ENCODE measurements around the gene RIPPLY1.

RIPPLY1 gene, protein sequence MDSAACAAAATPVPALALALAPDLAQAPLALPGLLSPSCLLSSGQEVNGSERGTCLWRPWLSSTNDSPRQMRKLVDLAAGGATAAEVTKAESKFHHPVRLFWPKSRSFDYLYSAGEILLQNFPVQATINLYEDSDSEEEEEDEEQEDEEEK

DNA sequence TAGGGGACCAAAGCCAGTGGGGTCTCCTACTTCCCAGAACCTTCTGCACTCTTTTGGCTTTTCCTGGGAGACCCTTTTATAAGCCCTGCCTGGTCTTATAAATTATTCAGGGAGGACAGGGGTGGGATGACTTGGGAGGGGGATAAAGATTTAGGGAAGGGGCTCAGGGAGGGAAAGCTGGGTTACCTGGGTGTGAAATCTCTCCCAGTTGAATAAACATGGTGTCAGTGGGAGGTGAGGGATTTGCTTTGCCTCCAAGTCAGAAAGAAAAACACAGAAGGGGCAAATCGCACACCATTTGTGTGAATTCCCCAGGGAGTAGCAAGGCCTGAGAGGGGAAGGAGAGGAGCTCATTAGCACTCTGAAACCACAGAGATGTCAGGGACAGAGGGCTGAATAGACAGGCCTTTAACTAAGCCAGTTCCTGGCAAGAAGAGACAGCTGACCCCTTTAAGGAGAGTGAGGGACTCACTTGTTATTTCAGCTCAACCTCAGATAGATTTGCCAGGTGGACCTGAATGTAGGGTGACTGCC, at the start of gene RIPPLY1:
Gene RIPPLY1 (minus strand): TSS at position 51 of the 534 bp plus-strand sequence. CDS start 54 bp downstream, outside the sequence.
- Histone ChIP-seq H3K4me2 (ENCODE audit: low read depth, low read length, poor library complexity, severe bottlenecking) (no peak within 1 kb of the TSS), H3K36me3 (ENCODE audit: low read length) (no peaks in the 10 kb centered on the region), H3K27ac (ENCODE audit: low read depth, low read length) (no peak within 1 kb of the TSS), H3K9me3 (ENCODE audit: insufficient read depth, low read length) (no peaks in the 10 kb centered on the region), H3K79me2 (ENCODE audit: insufficient read depth, low read length) (no peaks in the 10 kb centered on the region), H3K27me3 (ENCODE audit: low read length) (no peaks in the 10 kb centered on the region), H3K4me3 (ENCODE audit: insufficient read depth, low read length, poor library complexity, severe bottlenecking) (no peak within 1 kb of the TSS), H2AFZ (ENCODE audit: low read depth, low read length, severe bottlenecking) (no peak within 1 kb of the TSS), H3F3A (ENCODE audit: insufficient read depth) (no peaks in the 10 kb centered on the region), H3K9ac (ENCODE audit: low read length) (no peak within 1 kb of the TSS), H3K9me2 (replicated peaks; ENCODE audit: insufficient read depth, low read length) (no peaks in the 10 kb centered on the region), H4K20me1 (ENCODE audit: low read depth, low read length) (no peaks in the 10 kb centered on the region)
- no peak for TF ChIP-seq EZH2phosphoT487 (conservative IDR thresholded peaks at IDR 0.05; ENCODE audit: low read length)
- TF ChIP-seq CTCF (IDR thresholded peaks at IDR 0.05; ENCODE audit: insufficient read depth, low read length, poor library complexity, severe bottlenecking): no peak

DNA sequence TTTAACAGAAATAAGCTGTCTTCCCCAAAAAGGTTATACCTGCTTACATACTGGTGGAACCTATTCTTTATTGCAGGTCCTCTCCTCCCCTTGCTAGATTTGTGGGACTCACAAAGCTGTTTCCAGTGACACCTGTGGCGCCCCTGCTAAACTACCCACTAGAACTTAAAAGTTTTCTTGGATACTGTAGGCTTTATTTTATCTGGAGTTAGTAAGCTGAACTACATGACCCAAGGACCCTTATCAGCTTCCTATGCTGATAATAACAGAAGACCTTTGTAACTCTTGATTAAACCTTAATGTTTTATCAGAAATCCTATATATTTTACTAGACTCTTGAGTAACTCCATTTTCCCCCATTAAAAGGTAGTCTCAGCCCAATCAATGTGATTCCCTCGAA, 49.4 kb upstream of the RIPPLY1 start:
- H4K20me1 ChIP-seq (ENCODE audit: low read depth, low read length): no peaks in the 10 kb centered on the region

DNA sequence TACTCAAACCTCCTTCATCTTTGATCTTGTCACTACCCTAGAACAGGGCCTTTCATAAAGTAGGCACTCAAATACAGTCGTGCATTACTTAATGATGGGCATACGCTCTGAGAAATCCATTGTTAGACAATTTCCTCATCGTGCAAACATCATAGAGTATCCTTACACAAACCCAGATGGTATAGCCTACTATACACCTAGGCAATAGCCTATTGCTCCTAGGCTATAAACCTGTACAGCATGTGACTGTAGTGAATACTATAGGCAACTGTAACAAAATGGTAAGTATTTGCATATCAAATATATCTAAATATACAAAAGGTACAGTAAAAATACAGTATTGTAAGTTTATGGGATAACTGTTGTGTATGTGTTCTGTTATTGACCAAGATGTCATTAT, 48.9 kb upstream of the RIPPLY1 start:
- no peaks in the 10 kb centered on the region for H3K36me3 ChIP-seq (ENCODE audit: low read length)
- H3K27me3 ChIP-seq (ENCODE audit: low read length): no peaks in the 10 kb centered on the region
- no peak overlapping the region for H3K4me2 ChIP-seq (ENCODE audit: low read depth, low read length, poor library complexity, severe bottlenecking)
- H3F3A ChIP-seq (ENCODE audit: insufficient read depth): no peaks in the 10 kb centered on the region
- H3K79me2 ChIP-seq (ENCODE audit: insufficient read depth, low read length): no peaks in the 10 kb centered on the region
- no peak overlapping the region for H3K4me3 ChIP-seq (ENCODE audit: insufficient read depth, low read length, poor library complexity, severe bottlenecking)
- no peaks in the 10 kb centered on the region for H3K9me2 ChIP-seq (replicated peaks; ENCODE audit: insufficient read depth, low read length)
- H3K27ac ChIP-seq (ENCODE audit: low read depth, low read length): no peak overlapping the region
- no peaks in the 10 kb centered on the region for H4K20me1 ChIP-seq (ENCODE audit: low read depth, low read length)
- no peak overlapping the region for H3K9ac ChIP-seq (ENCODE audit: low read length)
- H2AFZ ChIP-seq (ENCODE audit: low read depth, low read length, severe bottlenecking): no peak overlapping the region
- no peak for TF ChIP-seq EZH2phosphoT487 (conservative IDR thresholded peaks at IDR 0.05; ENCODE audit: low read length)
- H3K9me3 ChIP-seq (ENCODE audit: insufficient read depth, low read length): no peaks in the 10 kb centered on the region

More for the DNA sequence above, 49.4 kb upstream of the RIPPLY1 start:
- no peaks in the 10 kb centered on the region for H3K36me3 ChIP-seq (ENCODE audit: low read length)
- no peak overlapping the region for H3K4me3 ChIP-seq (ENCODE audit: insufficient read depth, low read length, poor library complexity, severe bottlenecking)
- H3K9me3 ChIP-seq (ENCODE audit: insufficient read depth, low read length): no peaks in the 10 kb centered on the region
- H2AFZ ChIP-seq (ENCODE audit: low read depth, low read length, severe bottlenecking): no peak overlapping the region
- no peaks in the 10 kb centered on the region for H3K79me2 ChIP-seq (ENCODE audit: insufficient read depth, low read length)
- no peak overlapping the region for H3K27ac ChIP-seq (ENCODE audit: low read depth, low read length)
- no peak overlapping the region for H3K9ac ChIP-seq (ENCODE audit: low read length)
- no peaks in the 10 kb centered on the region for H3K27me3 ChIP-seq (ENCODE audit: low read length)
- H3K9me2 ChIP-seq (replicated peaks; ENCODE audit: insufficient read depth, low read length): no peaks in the 10 kb centered on the region
- no peak for TF ChIP-seq CTCF (IDR thresholded peaks at IDR 0.05; ENCODE audit: insufficient read depth, low read length, poor library complexity, severe bottlenecking)
- TF ChIP-seq EZH2phosphoT487 (conservative IDR thresholded peaks at IDR 0.05; ENCODE audit: low read length): no peak
- no peaks in the 10 kb centered on the region for H3F3A ChIP-seq (ENCODE audit: insufficient read depth)
- no peak overlapping the region for H3K4me2 ChIP-seq (ENCODE audit: low read depth, low read length, poor library complexity, severe bottlenecking)

GRCh38 chrX:106951230-106951629, 48.1 kb upstream of the RIPPLY1 start:
- no peaks in the 10 kb centered on the region for H3K79me2 ChIP-seq (ENCODE audit: insufficient read depth, low read length)
- no peak overlapping the region for H3K4me2 ChIP-seq (ENCODE audit: low read depth, low read length, poor library complexity, severe bottlenecking)
- no peak overlapping the region for H2AFZ ChIP-seq (ENCODE audit: low read depth, low read length, severe bottlenecking)
- no peaks in the 10 kb centered on the region for H3K36me3 ChIP-seq (ENCODE audit: low read length)
- H4K20me1 ChIP-seq (ENCODE audit: low read depth, low read length): no peaks in the 10 kb centered on the region
- H3K9me3 ChIP-seq (ENCODE audit: insufficient read depth, low read length): no peaks in the 10 kb centered on the region
- no peaks in the 10 kb centered on the region for H3F3A ChIP-seq (ENCODE audit: insufficient read depth)
- TF ChIP-seq CTCF (IDR thresholded peaks at IDR 0.05; ENCODE audit: insufficient read depth, low read length, poor library complexity, severe bottlenecking) (no peak), EZH2phosphoT487 (conservative IDR thresholded peaks at IDR 0.05; ENCODE audit: low read length) (no peak)
- H3K9ac ChIP-seq (ENCODE audit: low read length): no peak overlapping the region
- H3K27ac ChIP-seq (ENCODE audit: low read depth, low read length): no peak overlapping the region
- H3K27me3 ChIP-seq (ENCODE audit: low read length): no peaks in the 10 kb centered on the region
- H3K4me3 ChIP-seq (ENCODE audit: insufficient read depth, low read length, poor library complexity, severe bottlenecking): no peak overlapping the region
- H3K9me2 ChIP-seq (replicated peaks; ENCODE audit: insufficient read depth, low read length): no peaks in the 10 kb centered on the region

All from SU-DHL-6 (cell line).